ENCODE results near the gene RAPH1.

The RAPH1 gene

GRCh38 chr2:203361495-203361894 is 173.6 kb downstream of the RAPH1 start:
- Histone ChIP-seq H3K27me3 (replicated peaks; ENCODE audit: control insufficient read depth, insufficient read depth, low read length) (no peaks in the 10 kb centered on the region), H3K36me3 (ENCODE audit: control insufficient read depth, insufficient read depth, low read length) (no peaks in the 10 kb centered on the region; the same call in 1 of the 2 replicates), H3K4me3 (replicated peaks; ENCODE audit: low read depth, low read length) (no peak overlapping the region)
- no peak for DNase-seq (ENCODE audit: extremely low read depth, insufficient read length)
- no peak for TF ChIP-seq CTCF (IDR thresholded peaks at IDR 0.05; ENCODE audit: insufficient read depth, low read length, poor library complexity, severe bottlenecking)

- H3K36me3 ChIP-seq (ENCODE audit: control insufficient read depth, insufficient read depth, low read length), result no peaks in the 10 kb centered on the region; the same call in 1 of the 2 replicates
- no peak for DNase-seq (ENCODE audit: extremely low read depth, insufficient read length)
- TF ChIP-seq CTCF (IDR thresholded peaks at IDR 0.05; ENCODE audit: insufficient read depth, low read length, poor library complexity, severe bottlenecking), result no peak
- H3K4me3 ChIP-seq (replicated peaks; ENCODE audit: low read depth, low read length), result no peak overlapping the region
- no peaks in the 10 kb centered on the region for H3K27me3 ChIP-seq (replicated peaks; ENCODE audit: control insufficient read depth, insufficient read depth, low read length)
Measured at GRCh38 chr2:203360833-203361430, 174.2 kb downstream of the RAPH1 start.

- no peak for DNase-seq (ENCODE audit: extremely low read depth, insufficient read length)
- no peak for TF ChIP-seq CTCF (IDR thresholded peaks at IDR 0.05; ENCODE audit: insufficient read depth, low read length, poor library complexity, severe bottlenecking)
- H3K27me3 ChIP-seq (replicated peaks; ENCODE audit: control insufficient read depth, insufficient read depth, low read length), result no peaks in the 10 kb centered on the region
- peaks cover 1% of the 10 kb centered on the region for H3K36me3 ChIP-seq (ENCODE audit: control insufficient read depth, insufficient read depth, low read length)
- H3K4me3 ChIP-seq (replicated peaks; ENCODE audit: low read depth, low read length), result no peak overlapping the region
Measured at GRCh38 chr2:203359450-203359849, 175.7 kb downstream of the RAPH1 start.

- Histone ChIP-seq H3K27me3 (replicated peaks; ENCODE audit: control insufficient read depth, insufficient read depth, low read length) (no peaks in the 10 kb centered on the region), H3K36me3 (ENCODE audit: control insufficient read depth, insufficient read depth, low read length) (peaks cover 1% of the 10 kb centered on the region), H3K4me3 (replicated peaks; ENCODE audit: low read depth, low read length) (no peak overlapping the region)
- no peak for TF ChIP-seq CTCF (IDR thresholded peaks at IDR 0.05; ENCODE audit: insufficient read depth, low read length, poor library complexity, severe bottlenecking)
- no peak for DNase-seq (ENCODE audit: extremely low read depth, insufficient read length)
Measured at GRCh38 chr2:203354966-203355365, 180.1 kb downstream of the RAPH1 start.

GRCh38 chr2:203352604-203353255 is 182.4 kb downstream of the RAPH1 start:
- H3K4me3 ChIP-seq (replicated peaks; ENCODE audit: low read depth, low read length), result no peak overlapping the region
- peaks cover 1% of the 10 kb centered on the region for H3K36me3 ChIP-seq (ENCODE audit: control insufficient read depth, insufficient read depth, low read length)
- no peak for TF ChIP-seq CTCF (IDR thresholded peaks at IDR 0.05; ENCODE audit: insufficient read depth, low read length, poor library complexity, severe bottlenecking)
- DNase-seq (ENCODE audit: extremely low read depth, insufficient read length), result no peak
- H3K27me3 ChIP-seq (replicated peaks; ENCODE audit: control insufficient read depth, insufficient read depth, low read length), result no peaks in the 10 kb centered on the region
